CD14-positive monocyte (primary cell): Measurements from ENCODE around the gene ELOA. TPM values are rescaled to one million over a fixed set of nuclear protein-coding genes. Genes with fewer than 3 reads are reported as not detected.

Source experiments
- DNase-seq, 3 donors: peaks; one replicate each; pipeline ENCODE4 v3.0.0-alpha.2; 2011 to 2022
- H2AFZ ChIP-seq: 2 replicates; pipeline ENCODE4 v1.6.0; 2012; ENCODE audit warnings: mild to moderate bottlenecking, low read depth, low read length, inconsistent platforms; ENCODE audit not compliant: insufficient read depth, poor library complexity, severe bottlenecking
- H3K27ac ChIP-seq, 2 donors: 1 replicate in 1 of 2; 2 replicates in 1 of 2; pipeline ENCODE4 v1.5.1; 2012 to 2013; ENCODE audit warnings: low read length in 2 of 2, control low read depth in 1 of 2, inconsistent platforms in 1 of 2, low read depth in 1 of 2, mild to moderate bottlenecking in 1 of 2
- H3K27me3 ChIP-seq, 2 donors: one replicate each; pipeline versions ENCODE4 v1.6.0 to v1.6.1; 2011 to 2013; ENCODE audit warnings: low read length in 2 of 2; ENCODE audit not compliant: control insufficient read depth in 2 of 2, insufficient read depth in 2 of 2
- H3K36me3 ChIP-seq, 2 donors: replicated peaks in 1 of 2; 1 replicate in 1 of 2; 2 replicates in 1 of 2; pipeline versions ENCODE4 v1.5.1 to v1.6.1; 2012 to 2013; ENCODE audit warnings: low read length in 2 of 2, control low read depth in 1 of 2, inconsistent platforms in 1 of 2, mild to moderate bottlenecking in 1 of 2; ENCODE audit not compliant: insufficient read depth in 2 of 2, control insufficient read depth in 1 of 2
- H3K4me1 ChIP-seq, 2 donors: 1 replicate in 1 of 2; 2 replicates in 1 of 2; pipeline versions ENCODE4 v1.5.1 to v1.6.1; 2012 to 2013; ENCODE audit warnings: low read length in 2 of 2, control low read depth in 1 of 2, inconsistent platforms in 1 of 2, mild to moderate bottlenecking in 1 of 2, moderate library complexity in 1 of 2; ENCODE audit not compliant: insufficient read depth in 2 of 2, control insufficient read depth in 1 of 2
- H3K4me2 ChIP-seq: replicated peaks from 2 replicates; pipeline ENCODE3; 2012; ENCODE audit warnings: low read length, moderate library complexity, mild to moderate bottlenecking; ENCODE audit not compliant: poor library complexity, severe bottlenecking; ENCODE audit errors: extremely low read depth
- H3K4me3 ChIP-seq, 3 experiments: fragments of 200-600 bp in 1 of 3; sonication (generic) in 1 of 3; replicated peaks in 1 of 3; 1 replicate in 2 of 3; 2 replicates in 1 of 3; pipeline ENCODE4 v1.5.1; 2011 to 2013; ENCODE audit warnings: low read length in 3 of 3, mild to moderate bottlenecking in 3 of 3, control low read depth in 2 of 3, low read depth in 2 of 3, inconsistent platforms in 1 of 3, moderate library complexity in 1 of 3
- H3K79me2 ChIP-seq: 2 replicates; pipeline ENCODE4 v1.6.0; 2012; ENCODE audit warnings: mild to moderate bottlenecking, control low read depth, inconsistent platforms, low read length, moderate library complexity; ENCODE audit not compliant: insufficient read depth
- H3K9ac ChIP-seq: 2 replicates; pipeline ENCODE4 v1.6.0; 2017; ENCODE audit warnings: low read length, mild to moderate bottlenecking; ENCODE audit not compliant: insufficient read depth, poor library complexity, severe bottlenecking
- H3K9me3 ChIP-seq, 2 donors: replicated peaks in 1 of 2; 1 replicate in 1 of 2; 2 replicates in 1 of 2; pipeline versions ENCODE4 v1.5.1 to v1.6.1; 2012 to 2013; ENCODE audit warnings: low read length in 2 of 2, control low read depth in 1 of 2; ENCODE audit not compliant: control insufficient read depth in 1 of 2, insufficient read depth in 1 of 2
- H4K20me1 ChIP-seq: 2 replicates; pipeline ENCODE4 v1.6.0; 2012; ENCODE audit warnings: mild to moderate bottlenecking, low read length, control low read depth, moderate library complexity; ENCODE audit not compliant: insufficient read depth
- H3K27ac Mint-ChIP-seq, 7 donors: one replicate each; pipeline ENCODE4 v1.8.0; 2020; ENCODE audit warnings: mild to moderate bottlenecking in 7 of 7, mixed read lengths in 7 of 7, moderate library complexity in 6 of 7, inconsistent platforms in 2 of 7
- H3K27me3 Mint-ChIP-seq, 3 donors: one replicate each; pipeline ENCODE4 v1.8.0; 2021 to 2022; ENCODE audit warnings: low read depth in 3 of 3, mild to moderate bottlenecking in 3 of 3, mixed read lengths in 3 of 3, moderate library complexity in 3 of 3, inconsistent platforms in 1 of 3
- H3K36me3 Mint-ChIP-seq, 2 donors: one replicate each; pipeline ENCODE4 v1.8.0; 2020; ENCODE audit warnings: mixed read lengths in 2 of 2, inconsistent platforms in 1 of 2, mild to moderate bottlenecking in 1 of 2
- H3K4me1 Mint-ChIP-seq: one replicate; pipeline ENCODE4 v1.8.0; 2020; ENCODE audit warnings: mild to moderate bottlenecking, mixed read lengths
- H3K4me3 Mint-ChIP-seq, 2 donors: one replicate each; pipeline ENCODE4 v1.8.0; 2020; ENCODE audit warnings: mild to moderate bottlenecking in 2 of 2, mixed read lengths in 2 of 2, moderate library complexity in 1 of 2
- H3K9me3 Mint-ChIP-seq, 7 donors: one replicate each; pipeline ENCODE4 v1.8.0; 2020 to 2022; ENCODE audit warnings: mixed read lengths in 7 of 7, mild to moderate bottlenecking in 6 of 7, moderate library complexity in 6 of 7, inconsistent platforms in 2 of 7
- WGBS: methylation state at CpG from one replicate; pipeline ENCODE4 v1.1.5; 2013; ENCODE audit warnings: missing lambda C conversion rate; ENCODE audit not compliant: insufficient coverage; 5-methylcytosine and 5-hydroxymethylcytosine counted together
- intact Hi-C, 2 donors: fragments of 100-400 bp; cut with micrococcal nuclease; formaldehyde crosslinking; loops; one replicate each; pipeline versions ENCODE4 v1.15.0 to v1.15.1; 2023
- polyA plus RNA-seq, 3 donors: library from polyadenylated mRNA; depleted of rRNA in 1 of 3; unstranded in 2 of 3; stranded (reverse) in 1 of 3; fragments of 300-500 nt in 2 of 3; fragments of >200 nt in 1 of 3; fragmentation: Illumina TruSeq in 2 of 3; gene quantifications; 1 replicate in 2 of 3; 2 replicates in 1 of 3; pipeline ENCODE4 v1.2.3, GENCODE V29; 2012 to 2021
- TF ChIP-seq, protein P1 (sequence below): fragments of 200-600 bp; IDR thresholded peaks from one replicate; pipeline ENCODE4 v1.8.0; 2022; ENCODE audit warnings: antibody characterized with exemption, mild to moderate bottlenecking

Gene ELOA
- polyA plus RNA-seq, 3 donors = 25.4 to 31.2 (median 28.7) TPM

DNA sequence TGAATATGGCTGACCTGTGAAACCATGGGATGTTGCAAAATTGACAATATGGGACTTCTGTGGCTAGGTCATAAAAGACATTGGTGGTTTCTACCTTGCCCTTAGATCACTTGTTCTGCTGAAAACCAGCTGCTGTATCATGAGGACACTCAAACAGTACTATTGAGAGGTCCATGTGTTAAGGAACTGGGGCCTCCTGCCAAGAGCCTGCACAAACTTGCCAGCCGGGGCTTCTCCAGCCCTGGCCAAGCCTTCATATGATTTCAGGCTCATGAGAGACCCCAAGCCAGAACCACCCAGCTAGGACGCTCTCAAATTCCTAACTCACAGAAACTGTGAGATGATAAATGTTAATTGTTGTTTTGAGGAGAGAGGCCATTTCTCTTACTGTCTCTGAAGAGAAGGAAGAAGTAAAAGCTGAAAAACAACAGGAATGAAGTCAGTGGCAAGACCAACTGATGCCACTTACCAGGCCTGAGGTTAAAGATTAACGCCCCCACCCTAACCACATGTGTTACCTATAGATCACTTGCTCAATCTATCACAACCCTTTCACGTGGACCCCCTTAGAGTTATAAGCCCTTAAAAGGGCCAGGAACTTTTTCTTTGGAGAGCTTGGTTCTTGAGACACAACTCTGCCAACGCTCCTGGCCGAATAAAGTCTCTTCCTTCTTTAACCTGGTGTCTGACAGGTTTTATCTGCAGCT, 31.1 kb downstream of the ELOA start:
- Histone ChIP-seq H3K9ac (no peak overlapping the region), H3K4me3 (no peak overlapping the region), H3K9me3 (no peaks in the 10 kb centered on the region), H3K4me2 (no peak overlapping the region), H3K4me1 (peaks cover 17 to 18% of the 10 kb centered on the region in 2 donors), H3K27me3 (no peaks in the 10 kb centered on the region), H3K79me2 (peaks cover 30% of the 10 kb centered on the region), H4K20me1 (no peaks in the 10 kb centered on the region), H2AFZ (no peak overlapping the region), H3K27ac (no peak overlapping the region), H3K36me3 (no peaks in the 10 kb centered on the region)
- Mint-ChIP-seq H3K27me3 (no peaks in the 10 kb centered on the region), H3K36me3 (peaks cover 4 to 10% of the 10 kb centered on the region in 2 donors), H3K4me1 (peaks cover 17% of the 10 kb centered on the region), H3K27ac (no peak overlapping the region), H3K9me3 (peaks cover 0 to 2% (median 0%) of the 10 kb centered on the region in 7 donors), H3K4me3 (no peak overlapping the region)
- WGBS = 89% methylated on average over 5 of the region's 6 CpGs
- DNase-seq = no peak
- TF ChIP-seq, protein P1, sequence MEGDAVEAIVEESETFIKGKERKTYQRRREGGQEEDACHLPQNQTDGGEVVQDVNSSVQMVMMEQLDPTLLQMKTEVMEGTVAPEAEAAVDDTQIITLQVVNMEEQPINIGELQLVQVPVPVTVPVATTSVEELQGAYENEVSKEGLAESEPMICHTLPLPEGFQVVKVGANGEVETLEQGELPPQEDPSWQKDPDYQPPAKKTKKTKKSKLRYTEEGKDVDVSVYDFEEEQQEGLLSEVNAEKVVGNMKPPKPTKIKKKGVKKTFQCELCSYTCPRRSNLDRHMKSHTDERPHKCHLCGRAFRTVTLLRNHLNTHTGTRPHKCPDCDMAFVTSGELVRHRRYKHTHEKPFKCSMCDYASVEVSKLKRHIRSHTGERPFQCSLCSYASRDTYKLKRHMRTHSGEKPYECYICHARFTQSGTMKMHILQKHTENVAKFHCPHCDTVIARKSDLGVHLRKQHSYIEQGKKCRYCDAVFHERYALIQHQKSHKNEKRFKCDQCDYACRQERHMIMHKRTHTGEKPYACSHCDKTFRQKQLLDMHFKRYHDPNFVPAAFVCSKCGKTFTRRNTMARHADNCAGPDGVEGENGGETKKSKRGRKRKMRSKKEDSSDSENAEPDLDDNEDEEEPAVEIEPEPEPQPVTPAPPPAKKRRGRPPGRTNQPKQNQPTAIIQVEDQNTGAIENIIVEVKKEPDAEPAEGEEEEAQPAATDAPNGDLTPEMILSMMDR = no peak
- intact Hi-C loops = loop anchor here (5.0 kb wide), 2 partner anchors 38 to 148 kb away; no protein-coding TSS in a partner anchor

DNA sequence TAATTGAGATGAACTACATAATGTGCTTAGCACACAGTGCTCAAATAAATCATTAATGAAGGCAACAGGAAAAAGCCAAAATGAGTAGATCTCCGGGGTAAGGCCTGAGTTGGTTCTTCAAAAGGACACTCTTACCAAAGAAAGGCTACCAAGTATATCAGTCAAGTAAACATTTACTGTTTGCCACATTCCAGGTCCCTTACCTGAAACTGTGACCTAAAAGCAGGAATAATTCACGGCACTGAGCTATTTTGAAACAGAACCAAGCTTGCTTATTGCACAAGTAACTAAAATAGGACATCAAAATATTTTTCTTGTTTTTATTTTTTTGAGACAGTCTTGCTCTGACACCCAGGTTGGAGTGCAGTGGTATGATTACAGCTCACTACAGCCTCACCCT, 32.9 kb downstream of the ELOA start:
- Histone ChIP-seq H3K79me2 (peaks cover 47% of the 10 kb centered on the region), H3K4me1 (peaks cover 26 to 28% of the 10 kb centered on the region in 2 donors), H4K20me1 (no peaks in the 10 kb centered on the region), H3K27ac (no peak overlapping the region), H3K36me3 (no peaks in the 10 kb centered on the region), H3K4me2 (no peak overlapping the region), H3K4me3 (no peak overlapping the region), H3K27me3 (no peaks in the 10 kb centered on the region), H3K9ac (no peak overlapping the region), H2AFZ (no peak overlapping the region), H3K9me3 (no peaks in the 10 kb centered on the region)
- no peak for DNase-seq
- WGBS = 78% methylated on average over 1 of the region's 2 CpGs
- Mint-ChIP-seq H3K4me1 (peaks cover 27% of the 10 kb centered on the region), H3K36me3 (peaks cover 7 to 8% of the 10 kb centered on the region in 2 donors), H3K4me3 (no peak overlapping the region), H3K9me3 (no peaks in the 10 kb centered on the region), H3K27me3 (no peaks in the 10 kb centered on the region), H3K27ac (no peak overlapping the region)
- intact Hi-C loops = no loop called here
- TF ChIP-seq, protein P1 = no peak
